ENCODE measurements around the gene HCN4.

The HCN4 gene

GRCh38 chr15:73320619-73321180 is 48.1 kb downstream of the HCN4 start:
- TF ChIP-seq ZFX (IDR thresholded peaks at IDR 0.05; ENCODE audit: borderline replicate concordance) (no peak), CTCF (IDR thresholded peaks at IDR 0.05) (no peak)
- no peak overlapping the region for H3K27ac ChIP-seq

GRCh38 chr15:73319460-73320245 is 49.1 kb downstream of the HCN4 start:
- no peak overlapping the region for H3K27ac ChIP-seq
- TF ChIP-seq CTCF (IDR thresholded peaks at IDR 0.05), result no peak
- no peak for TF ChIP-seq ZFX (IDR thresholded peaks at IDR 0.05; ENCODE audit: borderline replicate concordance)

- TF ChIP-seq CTCF (IDR thresholded peaks at IDR 0.05) (no peak), ZFX (IDR thresholded peaks at IDR 0.05; ENCODE audit: borderline replicate concordance) (no peak)
Measured at GRCh38 chr15:73318463-73319351, 50.1 kb downstream of the HCN4 start.

GRCh38 chr15:73317651-73318462 is 50.9 kb downstream of the HCN4 start:
- H3K27ac ChIP-seq, result no peak overlapping the region
- TF ChIP-seq CTCF (IDR thresholded peaks at IDR 0.05) (no peak), ZFX (IDR thresholded peaks at IDR 0.05; ENCODE audit: borderline replicate concordance) (no peak)

More at GRCh38 chr15:73318463-73319351, 50.1 kb downstream of the HCN4 start:
- no peak overlapping the region for H3K27ac ChIP-seq

- no peak for TF ChIP-seq CTCF (IDR thresholded peaks at IDR 0.05)
- no peak for TF ChIP-seq ZFX (IDR thresholded peaks at IDR 0.05; ENCODE audit: borderline replicate concordance)
- H3K27ac ChIP-seq, result no peak overlapping the region
Measured at GRCh38 chr15:73313861-73314260, 54.9 kb downstream of the HCN4 start.

GRCh38 chr15:73308305-73308704 is 60.5 kb downstream of the HCN4 start:
- H3K27ac ChIP-seq, result no peak overlapping the region
- TF ChIP-seq CTCF (IDR thresholded peaks at IDR 0.05), result no peak
- TF ChIP-seq ZFX (IDR thresholded peaks at IDR 0.05; ENCODE audit: borderline replicate concordance), result no peak
